Stimulated activated CD8-positive, alpha-beta memory T cell treated with anti-CD3 and anti-CD28 coated beads, Interleukin-12 subunit alpha, Interleukin-12 subunit beta, amount 100 ng/mL, for 24 hours (primary cell): ENCODE measurements around the gene ANKRD24.
"Not testable (repeated sequence)": the region's sequence is repeated elsewhere in the genome, so short reads cannot be mapped to it uniquely, and the experiment has no call there.

Experiments used
- DNase-seq: peaks from one replicate; pipeline ENCODE4 v3.0.0-alpha.2; 2020; ENCODE audit errors: extremely low read depth

ANKRD24 gene

DNA sequence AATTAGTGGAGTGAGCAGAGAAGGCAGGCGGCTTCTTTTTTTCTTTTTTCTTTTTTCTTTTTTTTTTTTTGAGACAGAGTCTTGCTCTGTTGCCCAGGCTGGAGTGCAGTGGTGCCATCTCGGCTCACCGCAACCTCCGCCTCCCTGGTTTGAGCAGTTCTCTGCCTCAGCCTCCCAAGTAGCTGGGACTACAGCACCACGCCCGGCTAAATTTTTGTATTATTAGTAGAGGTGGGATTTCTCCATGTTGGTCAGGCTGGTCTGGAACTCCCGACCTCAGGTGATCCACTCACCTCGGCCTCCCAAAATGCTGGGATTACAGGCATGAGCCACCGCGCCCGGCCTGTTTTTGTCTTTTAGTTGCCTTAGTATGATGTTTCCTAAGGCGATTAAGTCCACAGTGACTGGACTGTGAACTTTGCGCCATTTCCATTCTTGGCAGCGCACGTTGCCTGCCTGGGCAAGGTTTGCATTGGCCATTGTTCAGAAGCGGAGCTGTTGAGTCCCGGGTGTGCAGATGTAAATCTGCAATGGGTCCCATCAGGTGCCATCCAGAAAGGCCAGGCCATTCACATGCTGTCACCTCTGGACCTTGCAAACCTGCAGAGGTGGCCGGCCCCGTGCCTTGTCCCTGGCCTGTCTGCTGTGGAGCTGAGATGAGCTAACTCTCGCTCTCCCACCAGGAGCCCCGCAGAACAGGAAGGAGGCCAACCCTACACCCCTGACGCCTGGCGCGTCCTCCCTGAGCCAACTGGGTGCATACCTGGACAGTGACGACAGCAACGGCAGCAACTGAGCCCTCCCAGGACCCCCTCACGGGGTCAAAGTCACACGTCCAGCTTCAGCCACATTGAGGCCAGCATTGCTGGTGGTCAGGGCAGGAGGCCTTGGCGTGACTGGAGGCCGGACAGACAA is 85.7 kb downstream of the ANKRD24 start:
- DNase-seq = no peak

DNA sequence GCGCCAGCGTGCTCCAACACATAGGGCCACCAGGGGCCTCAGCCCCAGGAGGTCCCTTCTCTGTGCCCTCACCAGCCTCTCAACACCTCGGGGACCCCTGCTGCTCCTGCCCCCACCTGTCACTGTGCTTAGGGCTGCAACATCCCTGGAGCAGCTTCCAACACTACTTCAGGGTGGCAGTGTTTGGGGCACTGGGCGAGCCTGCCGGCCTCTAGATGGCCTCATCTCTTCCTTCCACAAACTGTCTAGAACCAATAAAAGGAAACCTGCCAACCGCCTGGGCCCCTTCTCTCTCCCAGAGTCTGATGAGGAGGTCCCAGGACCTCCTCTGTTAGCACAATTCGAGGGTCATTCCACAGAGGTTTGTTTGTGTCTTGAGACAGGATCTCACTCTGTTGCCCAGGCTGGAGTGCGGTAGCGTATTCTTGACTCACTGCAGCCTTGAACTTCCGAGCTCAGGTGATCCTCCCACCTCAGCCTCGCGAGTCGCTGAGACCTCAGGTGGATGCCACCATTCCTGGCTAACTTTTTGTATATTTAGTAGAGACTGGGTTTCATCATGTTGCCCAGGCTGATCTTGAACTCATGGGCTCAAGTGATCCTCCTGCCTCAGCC is 86.4 kb downstream of the ANKRD24 start:
- no peak for DNase-seq

DNA sequence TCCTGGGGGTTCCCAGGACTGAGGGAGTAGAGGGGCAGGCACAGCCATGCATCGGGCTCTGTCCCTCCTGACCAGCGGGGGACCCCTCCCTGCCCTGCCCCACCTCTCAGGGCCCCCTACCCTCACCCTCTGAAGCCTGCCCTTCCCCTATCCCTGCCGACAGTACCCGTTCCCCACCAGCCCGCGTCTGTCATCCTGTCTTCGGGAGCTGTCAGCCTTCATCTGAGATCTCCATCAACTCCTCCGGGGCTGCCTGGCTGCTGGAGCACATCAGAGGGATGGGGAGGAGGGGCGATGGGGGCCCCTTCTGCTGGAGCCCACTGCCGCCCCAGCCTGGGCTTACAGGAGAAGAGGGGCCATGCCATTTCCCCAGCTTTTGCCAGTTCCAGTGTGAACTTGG is 90.4 kb downstream of the ANKRD24 start:
- no peak for DNase-seq

DNA sequence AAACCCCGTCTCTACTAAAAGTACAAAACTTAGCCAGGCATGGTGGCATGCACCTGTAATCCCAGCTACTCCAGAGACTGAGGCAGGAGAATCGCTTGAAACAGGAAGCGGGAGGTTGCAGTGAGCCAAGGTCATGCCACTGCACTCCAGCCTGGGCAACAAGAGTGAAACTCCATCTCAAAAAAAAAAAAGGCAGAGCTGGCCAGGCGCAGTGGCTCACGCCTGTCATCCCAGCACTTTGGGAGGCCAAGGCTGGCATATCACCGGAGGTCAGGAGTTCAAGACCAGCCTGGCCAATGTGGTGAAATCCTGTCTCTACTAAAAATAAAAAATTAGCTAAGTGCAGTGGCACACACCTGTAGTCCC is 91.8 kb downstream of the ANKRD24 start:
- not testable (repeated sequence) for DNase-seq
